Neural cell (in vitro differentiated cells): ENCODE data around the gene XDH.
A peak's percentile ranks its signal among the peaks of the same experiment; 100 is the strongest.

Source experiments
- EP300 ChIP-seq: fragments of 450-650 bp; conservative IDR thresholded peaks from 2 replicates; pipeline ENCODE4 v1.6.1; 2014; ENCODE audit warnings: antibody characterized with exemption, mild to moderate bottlenecking, moderate library complexity; ENCODE audit not compliant: poor library complexity, severe bottlenecking
- EZH2 ChIP-seq: fragments of 200-600, 300-800 bp; shearing (Covaris generic), sonication (generic); IDR thresholded peaks from 2 replicates; pipeline ENCODE4 v1.6.1; 2014; ENCODE audit warnings: antibody characterized with exemption, low read length, borderline replicate concordance, mild to moderate bottlenecking; ENCODE audit not compliant: insufficient read depth, poor library complexity, severe bottlenecking
- MXI1 ChIP-seq: fragments of 450-650 bp; conservative IDR thresholded peaks from 2 replicates; pipeline ENCODE4 v1.6.1; 2014; ENCODE audit warnings: antibody characterized with exemption, mild to moderate bottlenecking; ENCODE audit not compliant: poor library complexity, severe bottlenecking
- POLR2AphosphoS5 ChIP-seq: IDR thresholded peaks from 2 replicates; pipeline ENCODE4 v1.6.1; 2012
- RAD21 ChIP-seq: fragments of 450-650 bp; conservative IDR thresholded peaks from 2 replicates; pipeline ENCODE4 v1.6.1; 2014; ENCODE audit warnings: antibody characterized with exemption, mild to moderate bottlenecking, moderate library complexity
- SMC3 ChIP-seq: fragments of 450-650 bp; conservative IDR thresholded peaks from 2 replicates; pipeline ENCODE4 v1.6.1; 2014; ENCODE audit warnings: antibody characterized with exemption, mild to moderate bottlenecking, moderate library complexity; ENCODE audit not compliant: poor library complexity
- TAF1 ChIP-seq: IDR thresholded peaks from 2 replicates; pipeline ENCODE4 v1.6.1; 2012; ENCODE audit warnings: low read depth
- TF ChIP-seq, protein P1 (sequence below): fragments of 450-650 bp; IDR thresholded peaks from 2 replicates; pipeline ENCODE4 v1.5.1; 2014; ENCODE audit warnings: antibody characterized with exemption, mild to moderate bottlenecking, moderate library complexity; ENCODE audit not compliant: poor library complexity, severe bottlenecking
- TF ChIP-seq, protein P2 (sequence below): IDR thresholded peaks from 2 replicates; pipeline ENCODE4 v1.6.1; 2012; ENCODE audit warnings: borderline replicate concordance

DNA sequence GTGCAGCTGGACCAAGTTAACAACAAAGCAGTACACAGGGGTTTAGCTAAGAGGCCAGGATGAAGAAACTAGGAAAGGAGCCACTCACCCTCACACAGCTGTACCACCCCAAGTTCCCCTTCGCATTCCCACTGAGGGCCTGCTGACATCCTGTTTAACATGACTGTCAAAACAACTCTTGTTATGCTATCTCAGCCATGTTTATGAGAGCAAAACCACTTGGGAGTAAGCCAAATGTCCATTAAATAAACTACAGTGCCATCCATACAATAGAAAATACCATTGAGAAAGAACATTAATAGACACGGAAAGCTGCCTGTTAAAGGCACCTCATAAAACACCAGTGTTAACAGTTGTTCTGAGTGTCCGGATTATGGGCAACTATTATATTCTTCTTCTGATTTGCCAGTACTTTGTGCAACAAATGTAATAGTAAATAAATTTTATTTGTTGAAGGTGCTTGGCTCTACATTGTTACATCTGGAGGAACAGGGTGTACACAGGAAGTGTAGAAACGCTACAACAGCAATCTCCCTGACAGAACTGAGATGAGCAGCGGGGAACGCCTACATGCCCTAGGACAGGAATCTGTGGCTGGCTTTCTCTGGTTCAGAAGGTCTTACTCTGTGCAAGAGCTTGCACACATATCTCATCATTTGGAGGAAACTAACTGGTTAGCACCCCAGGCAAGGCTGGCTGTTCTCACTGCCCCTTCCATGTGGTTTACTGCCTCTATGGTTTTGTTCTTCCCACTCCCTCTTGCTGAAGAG, 95.0 kb downstream of the XDH start:
- TF ChIP-seq, protein P1, sequence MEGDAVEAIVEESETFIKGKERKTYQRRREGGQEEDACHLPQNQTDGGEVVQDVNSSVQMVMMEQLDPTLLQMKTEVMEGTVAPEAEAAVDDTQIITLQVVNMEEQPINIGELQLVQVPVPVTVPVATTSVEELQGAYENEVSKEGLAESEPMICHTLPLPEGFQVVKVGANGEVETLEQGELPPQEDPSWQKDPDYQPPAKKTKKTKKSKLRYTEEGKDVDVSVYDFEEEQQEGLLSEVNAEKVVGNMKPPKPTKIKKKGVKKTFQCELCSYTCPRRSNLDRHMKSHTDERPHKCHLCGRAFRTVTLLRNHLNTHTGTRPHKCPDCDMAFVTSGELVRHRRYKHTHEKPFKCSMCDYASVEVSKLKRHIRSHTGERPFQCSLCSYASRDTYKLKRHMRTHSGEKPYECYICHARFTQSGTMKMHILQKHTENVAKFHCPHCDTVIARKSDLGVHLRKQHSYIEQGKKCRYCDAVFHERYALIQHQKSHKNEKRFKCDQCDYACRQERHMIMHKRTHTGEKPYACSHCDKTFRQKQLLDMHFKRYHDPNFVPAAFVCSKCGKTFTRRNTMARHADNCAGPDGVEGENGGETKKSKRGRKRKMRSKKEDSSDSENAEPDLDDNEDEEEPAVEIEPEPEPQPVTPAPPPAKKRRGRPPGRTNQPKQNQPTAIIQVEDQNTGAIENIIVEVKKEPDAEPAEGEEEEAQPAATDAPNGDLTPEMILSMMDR, result no peak
- TF ChIP-seq POLR2AphosphoS5, result peak; percentile 87
- peak; percentile 76 for TF ChIP-seq EP300
- TF ChIP-seq RAD21, result no peak
- no peak for TF ChIP-seq TAF1
- TF ChIP-seq EZH2, result no peak
- no peak for TF ChIP-seq SMC3
- TF ChIP-seq MXI1, result no peak
- TF ChIP-seq, protein P2, sequence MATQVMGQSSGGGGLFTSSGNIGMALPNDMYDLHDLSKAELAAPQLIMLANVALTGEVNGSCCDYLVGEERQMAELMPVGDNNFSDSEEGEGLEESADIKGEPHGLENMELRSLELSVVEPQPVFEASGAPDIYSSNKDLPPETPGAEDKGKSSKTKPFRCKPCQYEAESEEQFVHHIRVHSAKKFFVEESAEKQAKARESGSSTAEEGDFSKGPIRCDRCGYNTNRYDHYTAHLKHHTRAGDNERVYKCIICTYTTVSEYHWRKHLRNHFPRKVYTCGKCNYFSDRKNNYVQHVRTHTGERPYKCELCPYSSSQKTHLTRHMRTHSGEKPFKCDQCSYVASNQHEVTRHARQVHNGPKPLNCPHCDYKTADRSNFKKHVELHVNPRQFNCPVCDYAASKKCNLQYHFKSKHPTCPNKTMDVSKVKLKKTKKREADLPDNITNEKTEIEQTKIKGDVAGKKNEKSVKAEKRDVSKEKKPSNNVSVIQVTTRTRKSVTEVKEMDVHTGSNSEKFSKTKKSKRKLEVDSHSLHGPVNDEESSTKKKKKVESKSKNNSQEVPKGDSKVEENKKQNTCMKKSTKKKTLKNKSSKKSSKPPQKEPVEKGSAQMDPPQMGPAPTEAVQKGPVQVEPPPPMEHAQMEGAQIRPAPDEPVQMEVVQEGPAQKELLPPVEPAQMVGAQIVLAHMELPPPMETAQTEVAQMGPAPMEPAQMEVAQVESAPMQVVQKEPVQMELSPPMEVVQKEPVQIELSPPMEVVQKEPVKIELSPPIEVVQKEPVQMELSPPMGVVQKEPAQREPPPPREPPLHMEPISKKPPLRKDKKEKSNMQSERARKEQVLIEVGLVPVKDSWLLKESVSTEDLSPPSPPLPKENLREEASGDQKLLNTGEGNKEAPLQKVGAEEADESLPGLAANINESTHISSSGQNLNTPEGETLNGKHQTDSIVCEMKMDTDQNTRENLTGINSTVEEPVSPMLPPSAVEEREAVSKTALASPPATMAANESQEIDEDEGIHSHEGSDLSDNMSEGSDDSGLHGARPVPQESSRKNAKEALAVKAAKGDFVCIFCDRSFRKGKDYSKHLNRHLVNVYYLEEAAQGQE, result no peak
